WTC11 (cell line): ENCODE measurements around the gene PI4KB. TPM values are rescaled to one million over a fixed set of nuclear protein-coding genes. Genes with fewer than 3 reads are reported as not detected.

Source experiments
- ATAC-seq: fragments of 200-7000 bp; cut with Tn5 transposase; 2 replicates; pipeline ENCODE4 v1.10.0; 2021; ENCODE audit warnings: mild to moderate bottlenecking, moderate library complexity
- CTCF ChIA-PET: fragments of 300-600 bp; sonication (Branson Sonifier 250); formaldehyde crosslinking; loops from one replicate; lab custom pipeline; 2021; ENCODE audit warnings: antibody characterized with exemption; lab: Charles Lee
- POLR2A ChIA-PET: fragments of 350-600 bp; sonication (Branson Sonifier 250); formaldehyde crosslinking; loops from one replicate; lab custom pipeline; 2021; ENCODE audit warnings: antibody characterized with exemption; lab: Charles Lee
- DNase-seq: peaks from one replicate; pipeline ENCODE4 v3.0.0; 2021; ENCODE audit warnings: low spot score
- H3K27ac Mint-ChIP-seq: 2 replicates; pipeline ENCODE4 v1.8.0; 2021; ENCODE audit warnings: mixed read lengths
- H3K27me3 Mint-ChIP-seq: 2 replicates; pipeline ENCODE4 v1.8.0; 2021; ENCODE audit warnings: low read depth, mild to moderate bottlenecking, moderate library complexity, mixed read lengths
- H3K36me3 Mint-ChIP-seq: 2 replicates; pipeline ENCODE4 v1.8.0; 2021; ENCODE audit warnings: mixed read lengths
- H3K4me1 Mint-ChIP-seq: 2 replicates; pipeline ENCODE4 v1.8.0; 2022; ENCODE audit warnings: mixed read lengths
- H3K4me3 Mint-ChIP-seq: 2 replicates; pipeline ENCODE4 v1.8.0; 2021; ENCODE audit warnings: mild to moderate bottlenecking, moderate library complexity, mixed read lengths
- H3K9me3 Mint-ChIP-seq: 2 replicates; pipeline ENCODE4 v1.8.0; 2021; ENCODE audit warnings: mixed read lengths
- ELF4 ChIP-seq: sonication (generic); formaldehyde crosslinking; IDR thresholded peaks from 2 replicates; pipeline ENCODE4 v1.8.1; 2022; ENCODE audit warnings: low read depth, mild to moderate bottlenecking, moderate library complexity, missing genetic modification reagents
- EMX1 ChIP-seq: fragments of 250-450 bp; sonication (Bioruptor Pico); IDR thresholded peaks from 2 replicates; pipeline ENCODE4 v1.8.0; 2021; ENCODE audit warnings: mild to moderate bottlenecking
- FOXK1 ChIP-seq: sonication (generic); formaldehyde crosslinking; IDR thresholded peaks from 2 replicates; pipeline ENCODE4 v1.8.0; 2022; ENCODE audit warnings: mild to moderate bottlenecking, moderate library complexity, missing genetic modification reagents
- IRF2 ChIP-seq: sonication (generic); formaldehyde crosslinking; IDR thresholded peaks from 2 replicates; pipeline ENCODE4 v1.8.0; 2022; ENCODE audit warnings: low read depth, missing genetic modification reagents, borderline replicate concordance
- JUN ChIP-seq: sonication (generic); formaldehyde crosslinking; IDR thresholded peaks from 2 replicates; pipeline ENCODE4 v1.8.0; 2023; ENCODE audit warnings: mild to moderate bottlenecking, missing genetic modification reagents
- NFYB ChIP-seq: sonication (generic); formaldehyde crosslinking; conservative IDR thresholded peaks from 2 replicates; pipeline ENCODE4 v1.8.0; 2022; ENCODE audit warnings: low read depth, missing genetic modification reagents
- OVOL2 ChIP-seq: fragments of 250-450 bp; sonication (Bioruptor Pico); IDR thresholded peaks from 2 replicates; pipeline ENCODE4 v1.9.0; 2021; ENCODE audit warnings: mild to moderate bottlenecking, borderline replicate concordance
- SMAD3 ChIP-seq: sonication (generic); formaldehyde crosslinking; IDR thresholded peaks from 2 replicates; pipeline ENCODE4 v1.8.0; 2022; ENCODE audit warnings: missing genetic modification reagents, mild to moderate bottlenecking, borderline replicate concordance
- ZBTB21 ChIP-seq: sonication (generic); formaldehyde crosslinking; IDR thresholded peaks from 2 replicates; pipeline ENCODE4 v1.8.1; 2023; ENCODE audit warnings: mild to moderate bottlenecking, missing genetic modification reagents, borderline replicate concordance
- ZNF121 ChIP-seq: sonication (generic); formaldehyde crosslinking; IDR thresholded peaks from 2 replicates; pipeline ENCODE4 v1.8.0; 2023; ENCODE audit warnings: missing genetic modification reagents
- ZNF263 ChIP-seq: sonication (generic); formaldehyde crosslinking; IDR thresholded peaks from 2 replicates; pipeline ENCODE4 v1.8.1; 2022; ENCODE audit warnings: low read depth, mild to moderate bottlenecking, moderate library complexity, missing genetic modification reagents
- ZNF317 ChIP-seq: sonication (generic); formaldehyde crosslinking; IDR thresholded peaks from 2 replicates; pipeline ENCODE4 v1.8.1; 2023; ENCODE audit warnings: low read depth, mild to moderate bottlenecking, moderate library complexity, missing genetic modification reagents, borderline replicate concordance
- ZNF396 ChIP-seq: fragments of 250-450 bp; sonication (Bioruptor Pico); IDR thresholded peaks from 2 replicates; pipeline ENCODE4 v1.8.0; 2021; ENCODE audit warnings: mild to moderate bottlenecking, moderate library complexity, borderline replicate concordance
- total RNA-seq: library from RNA; stranded (reverse); gene quantifications from 3 replicates; pipeline ENCODE4 v1.2.3, GENCODE V29; 2021
- TF ChIP-seq, protein P1 (sequence below): sonication (generic); formaldehyde crosslinking; IDR thresholded peaks from 2 replicates; pipeline ENCODE4 v1.8.1; 2023; ENCODE audit warnings: mild to moderate bottlenecking, missing genetic modification reagents, borderline replicate concordance
- TF ChIP-seq, protein P2 (sequence below): sonication (generic); formaldehyde crosslinking; IDR thresholded peaks from 2 replicates; pipeline ENCODE4 v1.8.1; 2023; ENCODE audit warnings: mild to moderate bottlenecking, missing genetic modification reagents, moderate library complexity
- TF ChIP-seq, protein P3 (sequence below): sonication (generic); formaldehyde crosslinking; IDR thresholded peaks from 2 replicates; pipeline ENCODE4 v1.8.1; 2022; ENCODE audit warnings: missing genetic modification reagents, borderline replicate concordance
- TF ChIP-seq, protein P4 (sequence below): fragments of 250-450 bp; sonication (Bioruptor Pico); IDR thresholded peaks from 2 replicates; pipeline ENCODE4 v1.9.0; 2021; ENCODE audit warnings: mild to moderate bottlenecking
- TF ChIP-seq, protein P5 (sequence below): sonication (generic); formaldehyde crosslinking; IDR thresholded peaks from 2 replicates; pipeline ENCODE4 v1.8.0; 2023; ENCODE audit warnings: missing genetic modification reagents

The PI4KB gene
- total RNA-seq, 1 experiment from 2014 or later = 33.6 TPM

DNA sequence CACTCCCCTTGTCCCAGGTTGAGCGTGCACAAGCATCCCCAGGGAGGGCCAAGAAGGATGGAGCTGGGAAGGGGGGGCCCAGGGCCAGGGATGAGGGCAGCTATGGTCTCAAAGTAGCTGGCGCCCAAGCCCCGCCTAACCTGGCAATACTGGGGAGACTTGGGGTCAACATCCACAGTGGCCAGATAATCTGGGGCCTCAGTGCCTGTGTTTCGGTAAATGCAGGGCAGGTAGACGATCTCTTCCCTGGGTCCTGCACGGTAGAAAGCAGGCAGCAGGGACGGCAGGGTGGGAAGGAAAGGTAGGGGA lies 42.0 kb upstream of the PI4KB start (continued):
- TF ChIP-seq, protein P1, sequence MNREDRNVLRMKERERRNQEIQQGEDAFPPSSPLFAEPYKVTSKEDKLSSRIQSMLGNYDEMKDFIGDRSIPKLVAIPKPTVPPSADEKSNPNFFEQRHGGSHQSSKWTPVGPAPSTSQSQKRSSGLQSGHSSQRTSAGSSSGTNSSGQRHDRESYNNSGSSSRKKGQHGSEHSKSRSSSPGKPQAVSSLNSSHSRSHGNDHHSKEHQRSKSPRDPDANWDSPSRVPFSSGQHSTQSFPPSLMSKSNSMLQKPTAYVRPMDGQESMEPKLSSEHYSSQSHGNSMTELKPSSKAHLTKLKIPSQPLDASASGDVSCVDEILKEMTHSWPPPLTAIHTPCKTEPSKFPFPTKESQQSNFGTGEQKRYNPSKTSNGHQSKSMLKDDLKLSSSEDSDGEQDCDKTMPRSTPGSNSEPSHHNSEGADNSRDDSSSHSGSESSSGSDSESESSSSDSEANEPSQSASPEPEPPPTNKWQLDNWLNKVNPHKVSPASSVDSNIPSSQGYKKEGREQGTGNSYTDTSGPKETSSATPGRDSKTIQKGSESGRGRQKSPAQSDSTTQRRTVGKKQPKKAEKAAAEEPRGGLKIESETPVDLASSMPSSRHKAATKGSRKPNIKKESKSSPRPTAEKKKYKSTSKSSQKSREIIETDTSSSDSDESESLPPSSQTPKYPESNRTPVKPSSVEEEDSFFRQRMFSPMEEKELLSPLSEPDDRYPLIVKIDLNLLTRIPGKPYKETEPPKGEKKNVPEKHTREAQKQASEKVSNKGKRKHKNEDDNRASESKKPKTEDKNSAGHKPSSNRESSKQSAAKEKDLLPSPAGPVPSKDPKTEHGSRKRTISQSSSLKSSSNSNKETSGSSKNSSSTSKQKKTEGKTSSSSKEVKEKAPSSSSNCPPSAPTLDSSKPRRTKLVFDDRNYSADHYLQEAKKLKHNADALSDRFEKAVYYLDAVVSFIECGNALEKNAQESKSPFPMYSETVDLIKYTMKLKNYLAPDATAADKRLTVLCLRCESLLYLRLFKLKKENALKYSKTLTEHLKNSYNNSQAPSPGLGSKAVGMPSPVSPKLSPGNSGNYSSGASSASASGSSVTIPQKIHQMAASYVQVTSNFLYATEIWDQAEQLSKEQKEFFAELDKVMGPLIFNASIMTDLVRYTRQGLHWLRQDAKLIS (CRISPR knock-in tag) = no peak
- TF ChIP-seq ELF4 = no peak

DNA sequence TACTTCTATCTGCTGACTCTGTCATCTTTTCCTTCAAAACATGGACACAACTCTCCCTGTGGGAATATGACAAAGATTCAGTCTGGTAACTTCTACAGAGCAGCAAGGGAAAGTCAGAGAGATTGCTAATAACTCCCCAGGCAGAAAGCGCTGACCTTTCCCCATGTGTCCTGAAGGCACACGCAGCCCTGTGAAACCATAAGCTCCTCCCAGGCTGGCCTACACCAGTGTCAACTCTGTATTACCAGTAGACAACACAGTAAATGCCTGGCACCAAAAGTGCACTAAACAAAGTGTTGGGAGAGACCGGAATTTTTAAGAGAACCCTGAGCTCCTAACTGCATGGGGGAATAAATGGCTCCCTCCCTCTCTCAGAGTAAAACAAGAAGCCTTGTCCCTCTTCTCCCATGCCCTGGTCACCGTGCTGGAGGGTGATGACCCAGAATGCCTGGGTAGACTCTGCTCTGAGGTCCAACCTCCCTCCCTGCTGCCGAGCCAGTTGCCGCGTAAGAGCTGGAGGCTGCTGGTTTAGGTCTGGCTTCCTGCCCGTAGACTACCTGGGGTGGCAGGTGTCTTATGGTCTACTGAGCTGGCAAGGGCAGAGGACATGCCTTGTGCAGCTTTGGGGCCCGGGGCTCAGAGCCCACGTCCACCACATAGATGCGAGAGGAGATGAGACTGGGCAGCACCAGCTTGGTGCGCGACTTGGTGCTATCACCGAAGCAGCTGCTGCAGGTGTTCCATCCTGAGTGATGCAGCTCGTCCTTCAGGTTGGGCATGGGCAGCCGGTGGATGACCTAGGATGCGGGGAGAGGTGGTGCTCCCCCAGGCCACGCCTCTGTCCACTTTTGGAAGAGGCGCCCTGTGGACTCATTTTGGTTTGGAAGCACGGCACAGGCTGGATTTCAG lies 41.4 kb upstream of the PI4KB start:
- ATAC-seq (no peak), DNase-seq (no peak)
- peaks cover 22% of the 10 kb centered on the region for H3K4me1 Mint-ChIP-seq
- no peak overlapping the region for H3K27ac Mint-ChIP-seq
- ChIA-PET POLR2A (no interaction called here), CTCF (interaction anchor here (1.2 to 1.9 kb wide), 6 partner anchors 9 to 142 kb away, joined by 3 to 11 read pairs (median 6); partner anchors contain the start of genes CGN and PSMB4)
- TF ChIP-seq, protein P2, sequence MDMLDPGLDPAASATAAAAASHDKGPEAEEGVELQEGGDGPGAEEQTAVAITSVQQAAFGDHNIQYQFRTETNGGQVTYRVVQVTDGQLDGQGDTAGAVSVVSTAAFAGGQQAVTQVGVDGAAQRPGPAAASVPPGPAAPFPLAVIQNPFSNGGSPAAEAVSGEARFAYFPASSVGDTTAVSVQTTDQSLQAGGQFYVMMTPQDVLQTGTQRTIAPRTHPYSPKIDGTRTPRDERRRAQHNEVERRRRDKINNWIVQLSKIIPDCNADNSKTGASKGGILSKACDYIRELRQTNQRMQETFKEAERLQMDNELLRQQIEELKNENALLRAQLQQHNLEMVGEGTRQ = no peak
- TF ChIP-seq JUN = no peak
- TF ChIP-seq, protein P3, sequence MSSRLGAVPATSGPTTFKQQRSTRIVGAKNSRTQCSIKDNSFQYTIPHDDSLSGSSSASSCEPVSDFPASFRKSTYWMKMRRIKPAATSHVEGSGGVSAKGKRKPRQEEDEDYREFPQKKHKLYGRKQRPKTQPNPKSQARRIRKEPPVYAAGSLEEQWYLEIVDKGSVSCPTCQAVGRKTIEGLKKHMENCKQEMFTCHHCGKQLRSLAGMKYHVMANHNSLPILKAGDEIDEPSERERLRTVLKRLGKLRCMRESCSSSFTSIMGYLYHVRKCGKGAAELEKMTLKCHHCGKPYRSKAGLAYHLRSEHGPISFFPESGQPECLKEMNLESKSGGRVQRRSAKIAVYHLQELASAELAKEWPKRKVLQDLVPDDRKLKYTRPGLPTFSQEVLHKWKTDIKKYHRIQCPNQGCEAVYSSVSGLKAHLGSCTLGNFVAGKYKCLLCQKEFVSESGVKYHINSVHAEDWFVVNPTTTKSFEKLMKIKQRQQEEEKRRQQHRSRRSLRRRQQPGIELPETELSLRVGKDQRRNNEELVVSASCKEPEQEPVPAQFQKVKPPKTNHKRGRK (CRISPR knock-in tag) = no peak
- H3K27me3 Mint-ChIP-seq = no peaks in the 10 kb centered on the region
- H3K9me3 Mint-ChIP-seq = peaks cover 6% of the 10 kb centered on the region
- H3K36me3 Mint-ChIP-seq = peaks cover 9% of the 10 kb centered on the region
- H3K4me3 Mint-ChIP-seq = no peak overlapping the region

DNA sequence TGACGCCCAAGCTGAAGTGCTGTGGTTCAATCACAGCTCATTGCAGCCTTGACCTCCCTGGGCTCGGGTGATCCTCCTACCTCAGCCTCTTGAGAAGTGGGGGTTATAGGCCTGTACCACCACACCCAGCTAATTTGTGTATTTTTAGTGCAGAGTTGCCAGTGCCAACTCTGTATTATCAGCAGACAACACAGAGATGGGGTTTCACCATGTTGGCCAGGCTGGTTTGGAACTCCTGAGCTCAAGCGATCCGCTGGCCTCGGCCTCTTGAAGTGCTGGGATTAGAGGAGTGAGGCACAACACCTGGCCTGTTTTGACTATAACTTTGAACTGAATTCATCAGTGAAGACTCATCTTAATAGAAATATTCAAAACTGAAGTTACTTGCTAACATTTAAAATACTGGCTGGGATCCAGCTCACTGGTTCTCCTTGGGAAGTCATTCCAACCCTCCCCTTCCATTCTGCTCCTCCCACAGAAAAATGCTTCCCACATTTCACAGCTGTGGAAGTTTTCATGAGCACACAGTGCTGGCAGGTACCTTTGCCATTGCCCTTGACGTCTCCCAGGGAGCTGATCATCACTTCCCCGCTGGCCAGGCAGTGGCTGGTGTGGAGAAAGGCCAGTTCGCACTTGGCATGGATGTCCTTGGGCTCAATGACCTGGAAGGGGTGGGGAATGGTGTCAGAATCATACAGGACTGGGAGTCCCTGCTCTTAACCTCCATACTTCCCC lies 40.6 kb upstream of the PI4KB start:
- ATAC-seq = no peak
- CTCF ChIA-PET = no interaction called here
- no peak overlapping the region; the same call in 1 of the 2 replicates for H3K27ac Mint-ChIP-seq

More for the DNA sequence above, 40.6 kb upstream of the PI4KB start:
- H3K4me1 Mint-ChIP-seq = peaks cover 17% of the 10 kb centered on the region
- H3K36me3 Mint-ChIP-seq = peaks cover 17% of the 10 kb centered on the region
- POLR2A ChIA-PET = no interaction called here
- no peak for DNase-seq
- H3K4me3 Mint-ChIP-seq = no peak overlapping the region
- no peak for TF ChIP-seq ZNF121 (CRISPR knock-in tag)
- TF ChIP-seq FOXK1 (CRISPR knock-in tag) = no peak
- no peak for TF ChIP-seq EMX1 (CRISPR knock-in tag)
- TF ChIP-seq OVOL2 (CRISPR knock-in tag) = no peak
- TF ChIP-seq IRF2 (CRISPR knock-in tag) = no peak
- TF ChIP-seq ZNF317 (CRISPR knock-in tag) = no peak
- TF ChIP-seq ZNF396 = no peak
- TF ChIP-seq SMAD3 = no peak
- TF ChIP-seq ZNF263 = no peak
- TF ChIP-seq, protein P4, sequence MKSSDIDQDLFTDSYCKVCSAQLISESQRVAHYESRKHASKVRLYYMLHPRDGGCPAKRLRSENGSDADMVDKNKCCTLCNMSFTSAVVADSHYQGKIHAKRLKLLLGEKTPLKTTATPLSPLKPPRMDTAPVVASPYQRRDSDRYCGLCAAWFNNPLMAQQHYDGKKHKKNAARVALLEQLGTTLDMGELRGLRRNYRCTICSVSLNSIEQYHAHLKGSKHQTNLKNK = no peak
- TF ChIP-seq, protein P5, sequence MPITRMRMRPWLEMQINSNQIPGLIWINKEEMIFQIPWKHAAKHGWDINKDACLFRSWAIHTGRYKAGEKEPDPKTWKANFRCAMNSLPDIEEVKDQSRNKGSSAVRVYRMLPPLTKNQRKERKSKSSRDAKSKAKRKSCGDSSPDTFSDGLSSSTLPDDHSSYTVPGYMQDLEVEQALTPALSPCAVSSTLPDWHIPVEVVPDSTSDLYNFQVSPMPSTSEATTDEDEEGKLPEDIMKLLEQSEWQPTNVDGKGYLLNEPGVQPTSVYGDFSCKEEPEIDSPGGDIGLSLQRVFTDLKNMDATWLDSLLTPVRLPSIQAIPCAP = no peak
- no peak for TF ChIP-seq NFYB
- no peak for TF ChIP-seq ZBTB21 (CRISPR knock-in tag)
- TF ChIP-seq, all 79 proteins: peak for 0
- H3K27me3 Mint-ChIP-seq = no peaks in the 10 kb centered on the region
- peaks cover 15% of the 10 kb centered on the region for H3K9me3 Mint-ChIP-seq
